Tibial artery (tissue), 4 donors: ENCODE measurements around the gene TMEM242.

Experiments
- DNase-seq, 2 donors: peaks; one replicate each; pipeline ENCODE4 v3.0.0-alpha.2; 2019
- H3K27ac ChIP-seq, 2 donors: fragments of 200-600 bp; sonication (generic) in 1 of 2; 1 replicate in 1 of 2; 2 replicates in 1 of 2; pipeline ENCODE4 v1.5.1; 2018 to 2019; ENCODE audit warnings: mild to moderate bottlenecking in 1 of 2
- H3K27me3 ChIP-seq, 2 donors: fragments of 200-600 bp; sonication (generic) in 1 of 2; one replicate each; pipeline versions ENCODE4 v1.5.1 to v1.6.0; 2016 to 2019
- H3K36me3 ChIP-seq, 3 donors: fragments of 200-600 bp; sonication (generic) in 2 of 3; one replicate each; pipeline ENCODE4 v1.5.1; 2016 to 2019; ENCODE audit warnings: mild to moderate bottlenecking in 2 of 3
- H3K4me1 ChIP-seq, 4 donors: fragments of 200-600 bp; sonication (generic) in 2 of 4; 1 replicate in 3 of 4; 2 replicates in 1 of 4; pipeline ENCODE4 v1.5.1; 2016 to 2019
- H3K4me3 ChIP-seq, 2 donors: fragments of 200-600 bp; sonication (generic) in 1 of 2; 1 replicate in 1 of 2; 2 replicates in 1 of 2; pipeline ENCODE4 v1.5.1; 2018 to 2019; ENCODE audit warnings: mild to moderate bottlenecking in 2 of 2
- H3K9me3 ChIP-seq, 3 donors: fragments of 200-600 bp; sonication (generic) in 1 of 3; one replicate each; pipeline ENCODE4 v1.5.1; 2016 to 2019
- CTCF ChIP-seq, 2 experiments: fragments of 200-600 bp in 1 of 2; fragments of 450-650 bp in 1 of 2; IDR thresholded peaks; one replicate each; pipeline ENCODE4 v1.5.1; 2017 to 2019; ENCODE audit warnings: antibody characterized with exemption in 2 of 2, mild to moderate bottlenecking in 1 of 2, moderate library complexity in 1 of 2
- intact Hi-C: fragments of 100-400 bp; cut with DNase I; formaldehyde crosslinking; loops from one replicate; pipeline ENCODE4 v1.15.0; 2023; ENCODE audit warnings: low total_unique reads

Gene TMEM242

GRCh38 chr6:157251586-157252247 lies 71.6 kb downstream of the TMEM242 start:
- intact Hi-C loops, result no loop called here
- no peak overlapping the region for H3K27ac ChIP-seq
- H3K9me3 ChIP-seq, result no peaks in the 10 kb centered on the region
- H3K4me1 ChIP-seq, result peaks cover 0 to 13% (median 5%) of the 10 kb centered on the region in 4 donors
- no peak for TF ChIP-seq CTCF (IDR thresholded peaks at IDR 0.05)
- H3K4me3 ChIP-seq, result no peak overlapping the region
- H3K36me3 ChIP-seq, result no peaks in the 10 kb centered on the region
- DNase-seq, result no peak
- peaks cover 0 to 4% of the 10 kb centered on the region in 2 donors for H3K27me3 ChIP-seq

GRCh38 chr6:157249826-157250225 lies 73.5 kb downstream of the TMEM242 start:
- DNase-seq, result no peak
- Histone ChIP-seq H3K27me3 (no peaks in the 10 kb centered on the region), H3K27ac (no peak overlapping the region), H3K4me1 (peaks cover 0 to 32% (median 23%) of the 10 kb centered on the region in 4 donors), H3K36me3 (no peaks in the 10 kb centered on the region), H3K4me3 (no peak overlapping the region), H3K9me3 (no peaks in the 10 kb centered on the region)
- intact Hi-C loops, result no loop called here
- no peak for TF ChIP-seq CTCF (IDR thresholded peaks at IDR 0.05)

GRCh38 chr6:157248264-157248663 lies 75.1 kb downstream of the TMEM242 start:
- intact Hi-C loops, result no loop called here
- H3K9me3 ChIP-seq, result no peaks in the 10 kb centered on the region
- no peak overlapping the region for H3K4me3 ChIP-seq
- TF ChIP-seq CTCF (IDR thresholded peaks at IDR 0.05), result no peak
- H3K27me3 ChIP-seq, result no peaks in the 10 kb centered on the region
- peaks cover 0 to 46% (median 32%) of the 10 kb centered on the region in 4 donors for H3K4me1 ChIP-seq
- H3K27ac ChIP-seq, result peak overlapping the region in 1 of 2 donors; percentile 89
- no peaks in the 10 kb centered on the region for H3K36me3 ChIP-seq
- DNase-seq, result no peak

- Histone ChIP-seq H3K9me3 (no peaks in the 10 kb centered on the region), H3K27me3 (no peaks in the 10 kb centered on the region), H3K27ac (peak overlapping the region; percentile 78 to 89), H3K4me3 (no peak overlapping the region), H3K4me1 (peaks cover 0 to 52% (median 36%) of the 10 kb centered on the region in 4 donors), H3K36me3 (no peaks in the 10 kb centered on the region)
- intact Hi-C loops, result no loop called here
- TF ChIP-seq CTCF (IDR thresholded peaks at IDR 0.05), result no peak
- DNase-seq, result no peak
Measured at GRCh38 chr6:157246771-157247484, 76.4 kb downstream of the TMEM242 start.

GRCh38 chr6:157246048-157246630 lies 77.2 kb downstream of the TMEM242 start:
- no peak for TF ChIP-seq CTCF (IDR thresholded peaks at IDR 0.05)
- Histone ChIP-seq H3K4me3 (no peak overlapping the region), H3K36me3 (no peaks in the 10 kb centered on the region), H3K27me3 (no peaks in the 10 kb centered on the region), H3K27ac (peak overlapping the region; percentile 78 to 89), H3K4me1 (peaks cover 0 to 60% (median 37%) of the 10 kb centered on the region in 4 donors), H3K9me3 (no peaks in the 10 kb centered on the region)
- intact Hi-C loops, result no loop called here
- peak in 1 of 2 donors; percentile 62 for DNase-seq
